PC-3 (cell line): Measurements from ENCODE around the gene ZNF764.

Experiments
- CTCF ChIP-seq: fragments of 300-600 bp; sonication (generic); conservative IDR thresholded peaks from 2 replicates; pipeline ENCODE4 v1.5.1; 2017; ENCODE audit warnings: antibody characterized with exemption, low read depth, mild to moderate bottlenecking, low read length
- EZH2 ChIP-seq: fragments of 300-600 bp; sonication (generic); IDR thresholded peaks from one replicate; pipeline ENCODE4 v1.6.1; 2017; ENCODE audit warnings: antibody characterized with exemption, mild to moderate bottlenecking, low read length; ENCODE audit not compliant: unreplicated experiment
- EZH2phosphoT487 ChIP-seq: fragments of 300-600 bp; sonication (generic); IDR thresholded peaks from 2 replicates; pipeline ENCODE4 v1.6.1; 2018; ENCODE audit warnings: mild to moderate bottlenecking, antibody characterized with exemption, low read length, borderline replicate concordance

- no peak for TF ChIP-seq CTCF
- no peak for TF ChIP-seq EZH2phosphoT487
- no peak for TF ChIP-seq EZH2
Observed at GRCh38 chr16:30515275-30515674, 42.9 kb downstream of the ZNF764 start.
